HS-27A (cell line): ENCODE measurements around the gene ANKRD24.
"Not testable (repeated sequence)": the region's sequence is repeated elsewhere in the genome, so short reads cannot be mapped to it uniquely, and the experiment has no call there.

Experiments used
- DNase-seq: peaks from one replicate; pipeline ENCODE4 v3.0.0-alpha.2; 2012; ENCODE audit warnings: low read depth, missing footprints

ANKRD24 gene

DNA sequence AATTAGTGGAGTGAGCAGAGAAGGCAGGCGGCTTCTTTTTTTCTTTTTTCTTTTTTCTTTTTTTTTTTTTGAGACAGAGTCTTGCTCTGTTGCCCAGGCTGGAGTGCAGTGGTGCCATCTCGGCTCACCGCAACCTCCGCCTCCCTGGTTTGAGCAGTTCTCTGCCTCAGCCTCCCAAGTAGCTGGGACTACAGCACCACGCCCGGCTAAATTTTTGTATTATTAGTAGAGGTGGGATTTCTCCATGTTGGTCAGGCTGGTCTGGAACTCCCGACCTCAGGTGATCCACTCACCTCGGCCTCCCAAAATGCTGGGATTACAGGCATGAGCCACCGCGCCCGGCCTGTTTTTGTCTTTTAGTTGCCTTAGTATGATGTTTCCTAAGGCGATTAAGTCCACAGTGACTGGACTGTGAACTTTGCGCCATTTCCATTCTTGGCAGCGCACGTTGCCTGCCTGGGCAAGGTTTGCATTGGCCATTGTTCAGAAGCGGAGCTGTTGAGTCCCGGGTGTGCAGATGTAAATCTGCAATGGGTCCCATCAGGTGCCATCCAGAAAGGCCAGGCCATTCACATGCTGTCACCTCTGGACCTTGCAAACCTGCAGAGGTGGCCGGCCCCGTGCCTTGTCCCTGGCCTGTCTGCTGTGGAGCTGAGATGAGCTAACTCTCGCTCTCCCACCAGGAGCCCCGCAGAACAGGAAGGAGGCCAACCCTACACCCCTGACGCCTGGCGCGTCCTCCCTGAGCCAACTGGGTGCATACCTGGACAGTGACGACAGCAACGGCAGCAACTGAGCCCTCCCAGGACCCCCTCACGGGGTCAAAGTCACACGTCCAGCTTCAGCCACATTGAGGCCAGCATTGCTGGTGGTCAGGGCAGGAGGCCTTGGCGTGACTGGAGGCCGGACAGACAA lies 85.7 kb downstream of the ANKRD24 start:
- DNase-seq: no peak

DNA sequence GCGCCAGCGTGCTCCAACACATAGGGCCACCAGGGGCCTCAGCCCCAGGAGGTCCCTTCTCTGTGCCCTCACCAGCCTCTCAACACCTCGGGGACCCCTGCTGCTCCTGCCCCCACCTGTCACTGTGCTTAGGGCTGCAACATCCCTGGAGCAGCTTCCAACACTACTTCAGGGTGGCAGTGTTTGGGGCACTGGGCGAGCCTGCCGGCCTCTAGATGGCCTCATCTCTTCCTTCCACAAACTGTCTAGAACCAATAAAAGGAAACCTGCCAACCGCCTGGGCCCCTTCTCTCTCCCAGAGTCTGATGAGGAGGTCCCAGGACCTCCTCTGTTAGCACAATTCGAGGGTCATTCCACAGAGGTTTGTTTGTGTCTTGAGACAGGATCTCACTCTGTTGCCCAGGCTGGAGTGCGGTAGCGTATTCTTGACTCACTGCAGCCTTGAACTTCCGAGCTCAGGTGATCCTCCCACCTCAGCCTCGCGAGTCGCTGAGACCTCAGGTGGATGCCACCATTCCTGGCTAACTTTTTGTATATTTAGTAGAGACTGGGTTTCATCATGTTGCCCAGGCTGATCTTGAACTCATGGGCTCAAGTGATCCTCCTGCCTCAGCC lies 86.4 kb downstream of the ANKRD24 start:
- DNase-seq: no peak

DNA sequence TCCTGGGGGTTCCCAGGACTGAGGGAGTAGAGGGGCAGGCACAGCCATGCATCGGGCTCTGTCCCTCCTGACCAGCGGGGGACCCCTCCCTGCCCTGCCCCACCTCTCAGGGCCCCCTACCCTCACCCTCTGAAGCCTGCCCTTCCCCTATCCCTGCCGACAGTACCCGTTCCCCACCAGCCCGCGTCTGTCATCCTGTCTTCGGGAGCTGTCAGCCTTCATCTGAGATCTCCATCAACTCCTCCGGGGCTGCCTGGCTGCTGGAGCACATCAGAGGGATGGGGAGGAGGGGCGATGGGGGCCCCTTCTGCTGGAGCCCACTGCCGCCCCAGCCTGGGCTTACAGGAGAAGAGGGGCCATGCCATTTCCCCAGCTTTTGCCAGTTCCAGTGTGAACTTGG lies 90.4 kb downstream of the ANKRD24 start:
- no peak for DNase-seq

DNA sequence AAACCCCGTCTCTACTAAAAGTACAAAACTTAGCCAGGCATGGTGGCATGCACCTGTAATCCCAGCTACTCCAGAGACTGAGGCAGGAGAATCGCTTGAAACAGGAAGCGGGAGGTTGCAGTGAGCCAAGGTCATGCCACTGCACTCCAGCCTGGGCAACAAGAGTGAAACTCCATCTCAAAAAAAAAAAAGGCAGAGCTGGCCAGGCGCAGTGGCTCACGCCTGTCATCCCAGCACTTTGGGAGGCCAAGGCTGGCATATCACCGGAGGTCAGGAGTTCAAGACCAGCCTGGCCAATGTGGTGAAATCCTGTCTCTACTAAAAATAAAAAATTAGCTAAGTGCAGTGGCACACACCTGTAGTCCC lies 91.8 kb downstream of the ANKRD24 start:
- not testable (repeated sequence) for DNase-seq
